ENCODE results near the gene GCNT2. TPM values are rescaled to one million over a fixed set of nuclear protein-coding genes. Genes with fewer than 3 reads are reported as not detected.
"Not testable (repeated sequence)": the region's sequence is repeated elsewhere in the genome, so short reads cannot be mapped to it uniquely, and the experiment has no call there.

GCNT2 gene
- total RNA-seq, 1 donor from 2014 or later = 32.2 TPM

DNA sequence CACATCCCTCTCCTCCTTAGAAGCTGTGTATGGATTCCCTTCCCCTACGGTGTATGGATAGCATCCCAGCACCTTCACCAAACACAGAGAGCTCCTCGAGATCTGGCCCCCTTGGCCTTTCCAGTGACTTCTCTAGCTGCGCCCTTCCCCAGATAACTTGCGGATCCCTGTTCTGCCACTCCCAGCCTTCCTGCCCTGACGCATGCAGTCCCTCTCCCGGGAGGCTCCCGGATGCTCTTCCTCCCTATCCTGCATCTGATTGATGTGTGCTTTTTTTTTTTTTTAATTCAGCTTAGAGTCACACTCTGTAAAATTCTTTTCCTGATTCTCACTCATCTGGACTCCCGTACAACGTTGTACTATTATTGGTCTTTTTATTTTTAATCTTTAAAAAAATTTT lies 44.8 kb downstream of the GCNT2 start:
- Histone ChIP-seq H3K27me3 (ENCODE audit: low read depth) (no peaks in the 10 kb centered on the region), H3K9me3 (no peaks in the 10 kb centered on the region), H3K4me3 (no peak overlapping the region), H3K36me3 (no peaks in the 10 kb centered on the region), H3K4me1 (no peaks in the 10 kb centered on the region), H3K27ac (no peak overlapping the region)
- TF ChIP-seq, protein P1, sequence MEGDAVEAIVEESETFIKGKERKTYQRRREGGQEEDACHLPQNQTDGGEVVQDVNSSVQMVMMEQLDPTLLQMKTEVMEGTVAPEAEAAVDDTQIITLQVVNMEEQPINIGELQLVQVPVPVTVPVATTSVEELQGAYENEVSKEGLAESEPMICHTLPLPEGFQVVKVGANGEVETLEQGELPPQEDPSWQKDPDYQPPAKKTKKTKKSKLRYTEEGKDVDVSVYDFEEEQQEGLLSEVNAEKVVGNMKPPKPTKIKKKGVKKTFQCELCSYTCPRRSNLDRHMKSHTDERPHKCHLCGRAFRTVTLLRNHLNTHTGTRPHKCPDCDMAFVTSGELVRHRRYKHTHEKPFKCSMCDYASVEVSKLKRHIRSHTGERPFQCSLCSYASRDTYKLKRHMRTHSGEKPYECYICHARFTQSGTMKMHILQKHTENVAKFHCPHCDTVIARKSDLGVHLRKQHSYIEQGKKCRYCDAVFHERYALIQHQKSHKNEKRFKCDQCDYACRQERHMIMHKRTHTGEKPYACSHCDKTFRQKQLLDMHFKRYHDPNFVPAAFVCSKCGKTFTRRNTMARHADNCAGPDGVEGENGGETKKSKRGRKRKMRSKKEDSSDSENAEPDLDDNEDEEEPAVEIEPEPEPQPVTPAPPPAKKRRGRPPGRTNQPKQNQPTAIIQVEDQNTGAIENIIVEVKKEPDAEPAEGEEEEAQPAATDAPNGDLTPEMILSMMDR (IDR thresholded peaks at IDR 0.05) = no peak
- ATAC-seq (no peak), DNase-seq (no peak)
- intact Hi-C loops (cut with DNase I) = no loop called here

DNA sequence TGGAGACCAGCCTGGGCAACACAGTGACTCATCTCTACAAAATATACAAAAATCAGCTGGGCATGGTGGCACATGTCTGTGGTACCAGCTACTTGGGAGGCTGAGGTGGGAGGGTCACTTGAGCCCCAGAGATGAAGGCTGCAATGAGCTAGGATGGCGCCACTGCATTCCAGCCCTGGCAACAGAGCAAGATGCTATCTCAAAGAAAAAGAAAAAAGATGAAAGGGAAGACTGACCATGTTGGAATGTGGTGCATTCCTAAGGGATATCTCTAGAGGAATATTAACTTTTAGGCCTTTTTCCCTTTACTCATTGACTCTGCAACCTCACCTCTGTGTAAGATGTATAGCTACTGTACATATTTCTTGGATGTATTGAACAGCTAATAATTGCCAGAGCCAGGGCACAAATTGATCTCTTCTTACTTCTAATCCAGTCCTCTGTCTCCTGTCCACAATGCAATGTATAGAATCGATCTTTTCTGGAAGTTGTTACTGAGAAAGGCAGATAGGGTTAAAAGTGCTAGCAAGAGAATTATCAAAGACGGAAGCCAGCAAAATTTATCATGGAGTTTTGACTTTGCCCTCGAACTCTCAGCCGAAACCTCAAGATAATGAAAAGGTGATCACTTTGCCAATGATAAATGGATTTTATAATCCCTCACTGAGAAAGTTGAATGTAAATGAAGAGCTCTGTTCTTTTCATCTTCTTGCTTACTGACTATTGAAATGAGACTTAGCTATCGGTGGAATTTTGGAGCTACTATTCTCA lies 46.3 kb downstream of the GCNT2 start:
- no peak for DNase-seq
- ATAC-seq = no peak
- Histone ChIP-seq H3K4me3 (no peak overlapping the region), H3K4me1 (no peaks in the 10 kb centered on the region), H3K27ac (no peak overlapping the region), H3K36me3 (no peaks in the 10 kb centered on the region), H3K9me3 (no peaks in the 10 kb centered on the region), H3K27me3 (ENCODE audit: low read depth) (no peaks in the 10 kb centered on the region)
- TF ChIP-seq, protein P1 (IDR thresholded peaks at IDR 0.05) = no peak
- intact Hi-C loops (cut with DNase I) = no loop called here

DNA sequence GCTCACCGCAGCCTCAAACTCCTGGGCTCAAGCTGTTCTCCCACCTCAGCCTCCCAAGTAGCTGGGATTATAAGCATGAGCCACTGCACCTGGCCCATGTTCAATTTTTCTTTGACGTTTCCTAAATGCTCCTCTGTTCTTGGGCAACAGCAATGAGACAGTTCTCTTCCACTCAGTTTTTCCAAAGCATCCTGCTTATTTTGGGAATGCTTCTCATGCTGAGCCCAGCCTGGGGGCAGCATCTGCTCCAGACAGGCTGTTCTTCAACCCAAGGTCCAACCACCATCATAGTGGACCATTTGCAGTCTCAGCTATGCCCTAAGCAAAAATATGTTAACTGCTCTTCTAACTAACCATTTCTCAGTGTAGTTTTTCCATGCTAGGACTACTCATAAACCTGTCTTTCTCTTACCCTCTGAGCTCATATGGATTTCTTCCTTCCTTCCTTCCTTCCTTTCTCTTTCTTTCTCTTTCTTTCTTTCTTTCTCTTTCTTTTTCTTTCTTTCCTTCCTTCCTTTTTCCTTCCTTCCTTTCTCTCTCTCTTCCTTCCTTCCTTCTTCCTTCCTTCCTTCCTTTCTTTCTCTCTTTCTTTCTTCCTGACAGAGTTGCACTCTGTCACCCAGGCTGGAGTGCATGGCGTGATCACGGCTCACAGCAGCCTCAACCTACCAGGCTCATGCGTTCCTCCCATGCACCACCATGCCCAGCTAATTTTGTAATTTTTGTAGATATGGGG lies 48.4 kb downstream of the GCNT2 start:
- Histone ChIP-seq H3K36me3 (no peaks in the 10 kb centered on the region), H3K9me3 (no peaks in the 10 kb centered on the region), H3K4me1 (no peaks in the 10 kb centered on the region), H3K27me3 (ENCODE audit: low read depth) (no peaks in the 10 kb centered on the region), H3K27ac (no peak overlapping the region), H3K4me3 (no peak overlapping the region)
- intact Hi-C loops (cut with DNase I) = no loop called here
- TF ChIP-seq, protein P1 (IDR thresholded peaks at IDR 0.05) = no peak
- ATAC-seq (no peak), DNase-seq (no peak)

DNA sequence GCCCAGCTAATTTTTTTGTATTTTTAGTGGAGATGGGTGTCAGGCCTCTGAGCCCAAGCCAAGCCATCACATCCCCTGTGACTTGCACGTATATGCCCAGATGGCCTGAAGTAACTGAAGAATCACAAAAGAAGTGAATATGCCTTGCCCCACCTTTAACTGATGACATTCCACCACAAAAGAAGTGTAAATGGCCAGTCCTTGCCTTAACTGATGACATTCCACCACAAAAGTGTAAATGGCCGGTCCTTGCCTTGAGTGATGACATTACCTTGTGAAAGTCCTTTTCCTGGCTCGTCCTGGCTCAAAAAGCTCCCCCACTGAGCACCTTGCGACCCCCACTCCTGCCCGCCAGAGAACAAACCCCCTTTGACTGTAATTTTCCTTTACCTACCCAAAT lies 54.4 kb downstream of the GCNT2 start:
- H3K27ac ChIP-seq; H3K27me3 ChIP-seq (ENCODE audit: low read depth); ATAC-seq; H3K4me1 ChIP-seq; DNase-seq; H3K4me3 ChIP-seq; intact Hi-C loops (cut with DNase I); H3K9me3 ChIP-seq; H3K36me3 ChIP-seq: not testable (repeated sequence)

DNA sequence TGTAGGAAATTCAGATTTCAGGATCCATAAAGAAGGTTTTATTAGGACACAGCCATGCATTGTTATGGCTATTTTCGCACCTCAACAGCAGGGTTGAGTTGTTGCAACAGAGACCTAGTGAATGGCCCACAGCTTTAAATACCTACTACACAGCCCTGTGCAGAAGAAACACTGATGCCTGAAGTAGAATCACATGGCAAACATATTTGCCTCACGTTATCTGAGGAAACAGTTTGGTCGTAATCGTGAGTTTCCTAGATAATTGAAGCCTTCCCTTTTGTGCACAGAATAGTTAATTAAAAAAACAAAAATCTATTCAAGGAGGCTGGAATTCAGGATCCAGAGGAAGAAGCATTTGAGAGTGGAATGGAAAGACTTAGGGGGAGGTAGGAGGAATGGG lies 55.1 kb downstream of the GCNT2 start:
- DNase-seq (no peak), ATAC-seq (no peak)
- intact Hi-C loops (cut with DNase I) = no loop called here
- no peak overlapping the region for H3K4me3 ChIP-seq
- H3K9me3 ChIP-seq = no peaks in the 10 kb centered on the region
- no peaks in the 10 kb centered on the region for H3K4me1 ChIP-seq
- H3K36me3 ChIP-seq = no peaks in the 10 kb centered on the region
- no peak overlapping the region for H3K27ac ChIP-seq
- no peaks in the 10 kb centered on the region for H3K27me3 ChIP-seq (ENCODE audit: low read depth)
- TF ChIP-seq, protein P1 (IDR thresholded peaks at IDR 0.05) = no peak

DNA sequence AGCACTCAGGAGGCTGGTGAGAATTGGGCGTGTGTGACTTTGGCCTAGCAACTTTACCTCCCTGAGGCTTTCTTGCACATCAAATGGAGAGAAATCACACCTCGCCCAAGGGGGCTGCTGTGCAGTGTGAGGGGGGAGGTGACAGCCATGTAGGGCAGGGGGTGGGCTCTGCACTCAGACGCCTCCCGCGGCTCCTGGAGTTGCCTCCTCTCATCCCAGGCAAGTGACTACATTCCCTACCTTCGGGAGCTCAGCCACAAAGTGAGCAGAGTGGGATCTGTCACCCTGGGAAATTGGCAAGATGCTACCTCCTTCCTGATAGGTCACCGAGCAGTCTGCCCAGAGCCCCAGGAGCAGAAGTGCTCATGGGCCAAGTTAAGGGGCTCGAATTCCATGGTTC lies 56.0 kb downstream of the GCNT2 start:
- no peak overlapping the region for H3K4me3 ChIP-seq
- ATAC-seq = no peak
- no peak overlapping the region for H3K27ac ChIP-seq
- H3K27me3 ChIP-seq (ENCODE audit: low read depth) = no peaks in the 10 kb centered on the region
- H3K36me3 ChIP-seq = no peaks in the 10 kb centered on the region
- no peaks in the 10 kb centered on the region for H3K4me1 ChIP-seq
- intact Hi-C loops (cut with DNase I) = no loop called here
- TF ChIP-seq, protein P1 (IDR thresholded peaks at IDR 0.05) = no peak
- DNase-seq = no peak
- H3K9me3 ChIP-seq = no peaks in the 10 kb centered on the region

Measured in lower lobe of right lung (tissue), 2 donors.